DND-41 (cell line): Measurements from ENCODE around the gene SNAPC4.

ENCODE experiments used
- CTCF ChIP-seq: IDR thresholded peaks from 2 replicates; pipeline ENCODE4 v1.5.1; 2012; ENCODE audit warnings: borderline replicate concordance, low read length, moderate library complexity, mild to moderate bottlenecking; ENCODE audit not compliant: poor library complexity, severe bottlenecking; ENCODE audit errors: extremely low read depth
- EZH2 ChIP-seq: IDR thresholded peaks from 3 replicates; pipeline ENCODE4 v1.6.1; 2012; ENCODE audit warnings: borderline replicate concordance, low read depth, mild to moderate bottlenecking, moderate library complexity, low read length, inconsistent platforms; ENCODE audit not compliant: severe bottlenecking

- TF ChIP-seq CTCF (no peak), EZH2 (no peak)
Observed at GRCh38 chr9:136378170-136379002, 21.6 kb downstream of the SNAPC4 start.
